Thyroid gland (tissue), 4 donors: ENCODE data around the gene SFSWAP. TPM values are rescaled to one million over a fixed set of nuclear protein-coding genes. Genes with fewer than 3 reads are reported as not detected.

ENCODE experiments used
- DNase-seq, 2 donors: peaks; one replicate each; pipeline ENCODE4 v3.0.0-alpha.2; 2019
- H3K27ac ChIP-seq, 3 donors: fragments of 200-600 bp; sonication (generic); 1 replicate in 2 of 3; 2 replicates in 1 of 3; pipeline ENCODE4 v1.5.1; 2016 to 2019; ENCODE audit warnings: mild to moderate bottlenecking in 1 of 3, moderate library complexity in 1 of 3
- H3K27me3 ChIP-seq: fragments of 200-600 bp; sonication (generic); one replicate; pipeline ENCODE4 v1.5.1; 2019
- H3K36me3 ChIP-seq, 2 donors: fragments of 200-600 bp; sonication (generic); one replicate each; pipeline ENCODE4 v1.5.1; 2016 to 2019
- H3K4me1 ChIP-seq, 2 donors: fragments of 200-600 bp; sonication (generic); one replicate each; pipeline ENCODE4 v1.5.1; 2017 to 2019
- H3K4me3 ChIP-seq, 3 donors: fragments of 200-600 bp; sonication (generic); replicated peaks in 1 of 3; 1 replicate in 2 of 3; 2 replicates in 1 of 3; pipeline ENCODE4 v1.5.1; 2016; ENCODE audit warnings: mild to moderate bottlenecking in 1 of 3
- H3K9me3 ChIP-seq: fragments of 200-600 bp; sonication (generic); one replicate; pipeline ENCODE4 v1.5.1; 2017
- POLR2A ChIP-seq, 2 donors: fragments of 450-650 bp; IDR thresholded peaks; one replicate each; pipeline ENCODE4 v1.6.1; 2017; ENCODE audit warnings: antibody characterized with exemption in 2 of 2, mild to moderate bottlenecking in 2 of 2, moderate library complexity in 1 of 2
- WGBS, 2 donors: methylation state at CpG; one replicate each; pipeline ENCODE4 v1.1.5; 2017; 5-methylcytosine and 5-hydroxymethylcytosine counted together
- intact Hi-C: fragments of 100-400 bp; cut with DNase I; formaldehyde crosslinking; loops from one replicate; pipeline ENCODE4 v1.15.1; 2023
- total RNA-seq, 4 donors: library from RNA; depleted of rRNA; stranded (reverse); fragments of >200 nt; gene quantifications; one replicate each; pipeline ENCODE4 v1.2.3, GENCODE V29; 2016
- TF ChIP-seq, protein P1 (sequence below), 6 experiments: fragments of 200-600 bp in 3 of 6; fragments of 450-650 bp in 3 of 6; sonication (generic) in 3 of 6; IDR thresholded peaks; one replicate each; pipeline ENCODE4 v1.5.1; 2016 to 2019; ENCODE audit warnings: antibody characterized with exemption in 6 of 6, mild to moderate bottlenecking in 2 of 6, inconsistent platforms in 1 of 6, moderate library complexity in 1 of 6

SFSWAP gene
- total RNA-seq, 4 donors from 2014 or later, result 36.4 to 50.8 (median 42.6) TPM

DNA sequence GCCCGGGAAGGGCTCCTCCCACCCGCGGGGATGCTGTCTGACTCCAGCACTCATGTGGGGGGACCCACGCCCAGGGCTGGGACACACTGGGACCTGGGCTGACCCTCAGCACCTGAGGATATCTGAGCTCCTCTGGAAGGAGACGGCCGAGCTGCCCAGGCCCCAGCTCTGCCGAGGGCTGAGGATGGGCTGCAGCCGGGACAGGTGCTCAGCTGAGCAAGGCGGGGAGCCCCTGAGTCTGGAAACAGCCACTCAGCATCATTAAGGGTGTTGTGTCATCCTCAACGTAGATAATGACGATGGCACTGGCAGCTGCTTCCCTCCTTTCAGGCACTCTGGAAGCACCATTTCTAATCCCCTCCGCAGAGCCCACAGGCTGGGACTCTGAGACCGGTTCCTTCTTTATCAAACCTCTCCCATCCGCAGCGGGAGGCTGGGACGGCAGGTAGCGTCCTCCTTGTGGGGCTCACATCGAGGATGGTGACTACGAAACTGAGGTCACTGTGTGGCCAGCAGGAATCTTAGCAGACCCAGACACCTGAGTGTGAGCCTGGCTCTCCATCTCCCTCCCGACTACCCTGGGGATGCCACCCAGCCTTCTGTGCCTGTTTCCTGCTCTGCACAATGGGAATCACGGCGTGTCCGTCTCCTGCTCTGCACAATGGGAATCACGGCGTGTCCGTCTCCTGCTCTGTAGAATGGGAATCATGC, 26.7 kb upstream of the SFSWAP start:
- Histone ChIP-seq H3K4me3 (no peak overlapping the region), H3K4me1 (no peaks in the 10 kb centered on the region), H3K27me3 (no peaks in the 10 kb centered on the region), H3K27ac (no peak overlapping the region), H3K9me3 (no peaks in the 10 kb centered on the region), H3K36me3 (no peaks in the 10 kb centered on the region)
- WGBS, 2 donors, result 67 to 70% methylated on average over 20 to 26 of the region's 26 CpGs
- no peak for TF ChIP-seq POLR2A (IDR thresholded peaks at IDR 0.05)
- TF ChIP-seq, protein P1, sequence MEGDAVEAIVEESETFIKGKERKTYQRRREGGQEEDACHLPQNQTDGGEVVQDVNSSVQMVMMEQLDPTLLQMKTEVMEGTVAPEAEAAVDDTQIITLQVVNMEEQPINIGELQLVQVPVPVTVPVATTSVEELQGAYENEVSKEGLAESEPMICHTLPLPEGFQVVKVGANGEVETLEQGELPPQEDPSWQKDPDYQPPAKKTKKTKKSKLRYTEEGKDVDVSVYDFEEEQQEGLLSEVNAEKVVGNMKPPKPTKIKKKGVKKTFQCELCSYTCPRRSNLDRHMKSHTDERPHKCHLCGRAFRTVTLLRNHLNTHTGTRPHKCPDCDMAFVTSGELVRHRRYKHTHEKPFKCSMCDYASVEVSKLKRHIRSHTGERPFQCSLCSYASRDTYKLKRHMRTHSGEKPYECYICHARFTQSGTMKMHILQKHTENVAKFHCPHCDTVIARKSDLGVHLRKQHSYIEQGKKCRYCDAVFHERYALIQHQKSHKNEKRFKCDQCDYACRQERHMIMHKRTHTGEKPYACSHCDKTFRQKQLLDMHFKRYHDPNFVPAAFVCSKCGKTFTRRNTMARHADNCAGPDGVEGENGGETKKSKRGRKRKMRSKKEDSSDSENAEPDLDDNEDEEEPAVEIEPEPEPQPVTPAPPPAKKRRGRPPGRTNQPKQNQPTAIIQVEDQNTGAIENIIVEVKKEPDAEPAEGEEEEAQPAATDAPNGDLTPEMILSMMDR (IDR thresholded peaks at IDR 0.05), result no peak
- intact Hi-C loops, result no loop called here
- no peak for DNase-seq

DNA sequence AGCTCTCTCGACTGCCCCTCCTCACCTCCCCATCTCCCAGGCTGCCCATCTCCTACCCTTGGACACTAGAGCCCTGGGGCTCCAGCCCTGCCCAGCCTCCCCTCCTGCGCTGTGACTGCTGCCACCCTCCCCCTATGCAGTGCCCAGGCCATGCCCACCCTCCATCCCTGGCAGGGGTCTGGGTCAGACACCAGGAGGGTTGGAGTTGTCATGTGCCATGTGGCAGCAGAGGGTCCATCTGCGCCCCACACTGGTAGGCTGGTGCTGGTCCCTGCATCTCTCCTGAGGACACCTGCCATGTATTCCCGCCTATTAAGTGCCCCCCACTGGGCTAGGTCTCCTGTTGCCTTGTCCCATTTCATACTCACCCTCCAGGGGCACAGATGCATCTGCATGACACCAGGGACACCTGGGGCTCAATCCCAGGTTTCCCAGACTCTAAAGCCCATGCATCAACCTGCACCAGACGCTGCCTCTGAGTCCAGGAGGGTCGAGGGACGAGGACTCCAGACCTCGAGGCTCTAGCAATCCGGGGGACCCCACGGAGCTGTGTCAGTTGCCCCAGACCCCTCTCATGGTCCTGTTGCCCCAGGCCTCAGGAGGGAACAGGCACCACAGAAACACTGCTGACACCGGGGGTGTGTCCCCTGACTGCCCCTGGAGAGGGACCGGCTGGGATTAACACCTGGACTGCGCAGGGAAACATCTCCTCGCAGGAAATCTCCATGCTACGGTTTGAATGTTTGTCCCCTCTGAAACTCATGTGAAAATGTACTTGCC, 23.4 kb upstream of the SFSWAP start:
- Histone ChIP-seq H3K27me3 (no peaks in the 10 kb centered on the region), H3K27ac (no peak overlapping the region), H3K36me3 (no peaks in the 10 kb centered on the region), H3K4me1 (no peaks in the 10 kb centered on the region), H3K4me3 (no peak overlapping the region), H3K9me3 (no peaks in the 10 kb centered on the region)
- intact Hi-C loops, result no loop called here
- WGBS, 2 donors, result 75 to 89% methylated on average over 6 of the region's 15 CpGs
- TF ChIP-seq, protein P1 (IDR thresholded peaks at IDR 0.05), result no peak
- no peak for TF ChIP-seq POLR2A (IDR thresholded peaks at IDR 0.05)
- DNase-seq, result no peak

DNA sequence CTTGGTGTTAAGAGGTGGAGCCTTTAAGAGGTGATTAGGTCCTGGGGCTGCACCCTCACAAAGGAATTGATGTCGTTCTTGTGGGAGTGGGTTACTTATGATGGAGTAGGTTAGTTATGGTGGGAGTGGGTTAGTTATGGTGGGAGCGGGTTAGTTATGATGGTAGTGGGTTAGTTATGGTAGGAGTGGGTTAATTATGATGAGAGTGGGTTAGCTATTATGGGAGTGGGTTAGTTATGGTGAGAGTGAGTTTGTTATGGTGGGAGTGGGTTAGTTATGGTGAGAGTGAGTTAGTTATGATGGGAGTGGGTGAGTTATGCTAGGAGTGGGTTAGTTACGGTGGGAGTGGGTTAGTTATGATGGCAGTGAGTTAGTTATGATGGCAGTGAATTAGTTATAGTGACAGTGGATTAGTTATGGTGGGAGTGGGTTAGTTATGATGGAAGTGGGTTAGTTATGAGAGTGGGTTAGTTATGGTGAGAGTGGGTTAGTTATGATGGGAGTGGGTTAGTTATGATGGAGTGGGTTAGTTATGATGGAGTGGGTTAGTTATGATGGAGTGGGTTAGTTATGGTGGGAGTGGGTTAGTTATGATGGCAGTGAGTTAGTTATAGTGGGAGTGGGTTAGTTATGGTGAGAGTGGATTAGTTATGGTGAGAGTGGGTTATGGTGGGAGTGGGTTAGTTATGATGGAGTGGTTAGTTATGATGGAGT, 22.6 kb upstream of the SFSWAP start:
- no peaks in the 10 kb centered on the region for H3K36me3 ChIP-seq
- no peak overlapping the region for H3K27ac ChIP-seq
- H3K9me3 ChIP-seq, result no peaks in the 10 kb centered on the region
- intact Hi-C loops, result no loop called here
- no peak overlapping the region for H3K4me3 ChIP-seq
- no peak for DNase-seq
- H3K4me1 ChIP-seq, result no peaks in the 10 kb centered on the region
- TF ChIP-seq, protein P1 (IDR thresholded peaks at IDR 0.05), result no peak
- TF ChIP-seq POLR2A (IDR thresholded peaks at IDR 0.05), result no peak
- WGBS, 2 donors, result 78 to 83% methylated on average over 3 of the region's 3 CpGs
- H3K27me3 ChIP-seq, result no peaks in the 10 kb centered on the region

DNA sequence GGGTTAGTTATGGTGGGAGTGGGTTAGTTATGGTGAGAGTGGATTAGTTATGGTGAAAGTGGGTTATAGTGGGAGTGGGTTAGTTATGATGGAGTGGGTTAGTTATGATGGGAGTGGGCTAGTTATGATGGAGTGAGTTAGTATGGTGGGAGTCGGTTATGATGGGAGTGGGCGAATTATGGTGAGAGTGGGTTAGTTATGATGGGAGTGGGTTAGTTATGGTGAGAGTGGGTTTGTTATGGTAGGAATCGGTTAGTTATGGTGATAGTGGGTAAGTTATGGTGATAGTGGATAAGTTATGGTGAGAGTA, 22.1 kb upstream of the SFSWAP start:
- H3K9me3 ChIP-seq, result no peaks in the 10 kb centered on the region
- TF ChIP-seq, protein P1 (IDR thresholded peaks at IDR 0.05), result no peak
- no peak for TF ChIP-seq POLR2A (IDR thresholded peaks at IDR 0.05)
- no peak for DNase-seq
- intact Hi-C loops, result no loop called here
- H3K4me3 ChIP-seq, result no peak overlapping the region
- WGBS, 2 donors, result 88% methylated on average over 3 of the region's 3 CpGs
- H3K27ac ChIP-seq, result no peak overlapping the region
- no peaks in the 10 kb centered on the region for H3K27me3 ChIP-seq
- H3K4me1 ChIP-seq, result no peaks in the 10 kb centered on the region
- no peaks in the 10 kb centered on the region for H3K36me3 ChIP-seq

DNA sequence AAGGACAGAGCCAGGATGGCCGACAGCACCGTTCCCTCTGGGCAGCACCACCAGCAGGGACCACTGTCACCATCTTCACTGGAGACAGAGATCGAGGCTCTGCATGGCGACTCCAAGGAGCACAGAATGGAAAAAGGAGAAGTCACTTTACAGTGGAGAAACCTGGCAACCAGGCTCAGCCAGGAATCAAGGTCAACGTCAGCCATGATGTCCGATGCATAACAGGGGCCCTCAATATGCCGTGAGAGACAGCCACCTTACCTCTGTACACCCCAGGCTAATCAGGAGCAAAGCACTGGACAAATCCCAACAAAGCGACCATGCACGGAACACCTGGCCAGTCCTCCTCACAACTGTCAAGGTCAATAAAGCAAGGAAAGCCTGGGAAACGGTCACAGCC, 20.6 kb upstream of the SFSWAP start:
- DNase-seq, result no peak
- no peak overlapping the region for H3K27ac ChIP-seq
- TF ChIP-seq POLR2A (IDR thresholded peaks at IDR 0.05), result no peak
- H3K27me3 ChIP-seq, result no peaks in the 10 kb centered on the region
- 69 to 73% methylated on average over 10 of the region's 10 CpGs for WGBS, 2 donors
- H3K9me3 ChIP-seq, result no peaks in the 10 kb centered on the region
- no peaks in the 10 kb centered on the region for H3K36me3 ChIP-seq
- intact Hi-C loops, result no loop called here
- no peaks in the 10 kb centered on the region for H3K4me1 ChIP-seq
- no peak overlapping the region for H3K4me3 ChIP-seq
